ENCODE measurements around the gene SERPINB12. TPM values are rescaled to one million over a fixed set of nuclear protein-coding genes. Genes with fewer than 3 reads are reported as not detected.

Gene SERPINB12
- total RNA-seq, 1 donor from 2014 or later = not detected

DNA sequence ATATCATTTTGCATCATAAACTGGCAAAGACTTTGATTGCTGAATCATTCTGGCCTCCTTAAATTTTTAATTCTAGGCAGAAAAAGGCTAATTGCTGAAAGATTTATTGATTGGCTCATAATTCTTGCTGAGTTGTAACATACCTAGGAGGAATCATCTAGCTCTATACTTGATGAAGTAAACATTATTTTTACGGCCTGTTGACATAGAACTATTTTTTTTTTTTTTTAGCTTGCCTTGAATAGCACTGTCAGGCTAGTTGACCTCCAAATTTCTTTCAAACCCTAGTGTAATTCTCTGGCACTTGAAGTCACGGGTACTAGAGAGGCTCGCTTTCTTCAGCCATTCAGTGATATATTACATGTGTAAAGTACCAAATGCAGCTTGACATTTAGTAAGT is 2.8 kb downstream of the SERPINB12 start:
- H3K27ac ChIP-seq (ENCODE audit: low read depth, low read length) = no peak overlapping the region

DNA sequence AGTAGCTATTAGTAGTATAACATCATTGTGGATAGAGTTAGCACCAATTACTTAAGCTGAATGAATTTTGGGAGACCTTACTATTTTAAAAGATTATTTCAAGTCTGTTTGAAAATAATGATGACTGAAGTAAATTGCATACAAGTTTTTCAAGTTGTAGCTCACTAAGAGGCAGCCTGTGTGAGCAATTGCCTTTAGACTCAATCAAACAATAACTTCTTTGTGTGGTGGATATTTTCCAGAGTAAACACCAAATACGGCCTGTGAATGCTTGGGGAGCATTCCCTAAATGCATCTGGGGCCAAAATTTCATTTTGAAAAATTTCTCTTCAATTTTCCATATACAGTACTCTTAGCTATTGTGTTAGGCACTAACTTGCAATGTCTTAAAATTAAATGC is 7.9 kb downstream of the SERPINB12 start:
- Histone ChIP-seq H3K4me3 (ENCODE audit: low read length in 3 of 3) (no peak overlapping the region), H3K9ac (ENCODE audit: low read depth in 1 of 3, low read length in 3 of 3) (no peak overlapping the region), H3K27ac (ENCODE audit: low read depth, low read length) (no peak overlapping the region), H3K27me3 (ENCODE audit: control insufficient read depth in 3 of 3, insufficient read depth in 3 of 3, low read length in 3 of 3) (no peaks in the 10 kb centered on the region), H3K4me1 (ENCODE audit: control insufficient read depth in 3 of 3, insufficient read depth in 3 of 3, low read length in 3 of 3) (peaks cover 0 to 15% (median 3%) of the 10 kb centered on the region in 3 donors), H3K9me3 (ENCODE audit: control insufficient read depth in 3 of 3, low read length in 3 of 3) (no peaks in the 10 kb centered on the region), H3K36me3 (ENCODE audit: control insufficient read depth in 3 of 3, insufficient read depth in 3 of 3, low read length in 3 of 3) (no peaks in the 10 kb centered on the region)

More for the DNA sequence above, 2.8 kb downstream of the SERPINB12 start:
- no peak overlapping the region for H3K9ac ChIP-seq (ENCODE audit: low read depth in 1 of 3, low read length in 3 of 3)
- no peaks in the 10 kb centered on the region for H3K27me3 ChIP-seq (ENCODE audit: control insufficient read depth in 3 of 3, insufficient read depth in 3 of 3, low read length in 3 of 3)
- H3K9me3 ChIP-seq (ENCODE audit: control insufficient read depth in 3 of 3, low read length in 3 of 3) = no peaks in the 10 kb centered on the region
- no peaks in the 10 kb centered on the region for H3K4me1 ChIP-seq (ENCODE audit: control insufficient read depth in 3 of 3, insufficient read depth in 3 of 3, low read length in 3 of 3)
- no peaks in the 10 kb centered on the region for H3K36me3 ChIP-seq (ENCODE audit: control insufficient read depth in 3 of 3, insufficient read depth in 3 of 3, low read length in 3 of 3)
- H3K4me3 ChIP-seq (ENCODE audit: low read length in 3 of 3) = no peak overlapping the region

DNA sequence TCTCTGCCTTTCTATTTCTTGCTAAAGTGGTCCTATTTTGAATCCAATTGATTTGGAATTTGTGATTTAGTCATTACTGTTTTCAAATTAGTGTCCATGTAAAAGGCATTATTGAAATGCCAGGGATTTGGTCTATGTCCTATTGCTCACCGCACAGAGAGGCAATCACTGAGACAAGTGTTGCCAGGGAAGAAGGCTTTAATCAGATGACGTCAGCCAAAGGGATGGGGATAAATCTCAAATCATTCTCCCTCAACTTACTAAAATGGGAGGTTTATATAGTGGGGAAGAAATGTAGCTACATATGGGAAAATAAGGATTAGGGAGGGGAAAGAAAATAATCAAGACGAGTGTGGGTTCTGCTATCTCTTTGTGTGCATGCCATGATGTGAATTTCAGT is 9.6 kb downstream of the SERPINB12 start:
- no peaks in the 10 kb centered on the region for H3K36me3 ChIP-seq (ENCODE audit: control insufficient read depth in 3 of 3, insufficient read depth in 3 of 3, low read length in 3 of 3)
- peaks cover 0 to 15% (median 3%) of the 10 kb centered on the region in 3 donors for H3K4me1 ChIP-seq (ENCODE audit: control insufficient read depth in 3 of 3, insufficient read depth in 3 of 3, low read length in 3 of 3)
- no peak overlapping the region for H3K9ac ChIP-seq (ENCODE audit: low read depth in 1 of 3, low read length in 3 of 3)
- H3K27me3 ChIP-seq (ENCODE audit: control insufficient read depth in 3 of 3, insufficient read depth in 3 of 3, low read length in 3 of 3) = no peaks in the 10 kb centered on the region
- H3K9me3 ChIP-seq (ENCODE audit: control insufficient read depth in 3 of 3, low read length in 3 of 3) = no peaks in the 10 kb centered on the region
- no peak overlapping the region for H3K4me3 ChIP-seq (ENCODE audit: low read length in 3 of 3)
- H3K27ac ChIP-seq (ENCODE audit: low read depth, low read length) = no peak overlapping the region

DNA sequence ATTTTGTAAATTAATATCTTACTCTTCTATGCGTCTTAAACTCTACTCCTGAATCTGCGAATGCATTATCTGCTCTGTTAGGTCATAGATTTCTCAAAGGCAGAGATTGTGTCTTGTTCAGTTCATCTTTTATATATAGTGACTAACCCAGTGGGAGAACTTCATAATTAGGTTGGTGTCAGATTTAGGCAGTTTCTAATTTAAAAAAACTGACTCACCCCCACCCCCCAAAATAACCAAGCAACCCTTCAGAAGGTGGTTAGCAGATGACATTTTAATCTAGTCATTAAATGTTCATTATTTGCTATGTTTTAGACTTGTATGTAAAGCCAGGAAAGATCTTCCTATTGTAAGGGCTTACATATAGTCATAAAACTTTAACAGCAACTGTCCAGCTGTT is 10.4 kb downstream of the SERPINB12 start:
- H3K27me3 ChIP-seq (ENCODE audit: control insufficient read depth in 3 of 3, insufficient read depth in 3 of 3, low read length in 3 of 3) = no peaks in the 10 kb centered on the region
- no peaks in the 10 kb centered on the region for H3K36me3 ChIP-seq (ENCODE audit: control insufficient read depth in 3 of 3, insufficient read depth in 3 of 3, low read length in 3 of 3)
- H3K4me1 ChIP-seq (ENCODE audit: control insufficient read depth in 3 of 3, insufficient read depth in 3 of 3, low read length in 3 of 3) = peaks cover 0 to 15% (median 3%) of the 10 kb centered on the region in 3 donors
- H3K27ac ChIP-seq (ENCODE audit: low read depth, low read length) = no peak overlapping the region
- H3K4me3 ChIP-seq (ENCODE audit: low read length in 3 of 3) = peak overlapping the region in 1 of 3 donors; percentile 33
- no peak overlapping the region for H3K9ac ChIP-seq (ENCODE audit: low read depth in 1 of 3, low read length in 3 of 3)
- H3K9me3 ChIP-seq (ENCODE audit: control insufficient read depth in 3 of 3, low read length in 3 of 3) = no peaks in the 10 kb centered on the region

DNA sequence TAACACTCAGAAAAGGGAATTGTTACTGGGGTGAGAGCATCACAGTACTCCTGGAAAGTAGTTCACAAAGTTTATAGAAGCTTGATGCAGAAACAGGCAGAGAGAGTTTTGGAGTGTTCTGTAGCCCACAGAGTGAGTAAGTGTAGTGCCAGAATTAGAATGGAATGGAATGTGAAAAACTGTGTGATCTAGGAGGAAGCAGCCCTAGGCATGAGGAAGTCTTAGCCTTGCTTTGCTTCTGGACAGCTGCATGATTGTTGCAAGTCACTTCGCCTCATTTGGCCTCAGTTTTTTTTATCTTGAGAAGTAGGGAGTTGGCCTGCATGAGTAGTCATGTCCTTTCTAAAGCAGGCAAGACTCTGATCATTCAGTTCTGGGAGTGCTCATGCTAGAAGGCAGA is 10.9 kb downstream of the SERPINB12 start:
- Histone ChIP-seq H3K4me1 (ENCODE audit: control insufficient read depth in 3 of 3, insufficient read depth in 3 of 3, low read length in 3 of 3) (peaks cover 0 to 15% (median 3%) of the 10 kb centered on the region in 3 donors), H3K9me3 (ENCODE audit: control insufficient read depth in 3 of 3, low read length in 3 of 3) (no peaks in the 10 kb centered on the region), H3K27ac (ENCODE audit: low read depth, low read length) (no peak overlapping the region), H3K27me3 (ENCODE audit: control insufficient read depth in 3 of 3, insufficient read depth in 3 of 3, low read length in 3 of 3) (no peaks in the 10 kb centered on the region), H3K36me3 (ENCODE audit: control insufficient read depth in 3 of 3, insufficient read depth in 3 of 3, low read length in 3 of 3) (no peaks in the 10 kb centered on the region), H3K9ac (ENCODE audit: low read depth in 1 of 3, low read length in 3 of 3) (no peak overlapping the region), H3K4me3 (ENCODE audit: low read length in 3 of 3) (peak overlapping the region in 1 of 3 donors; percentile 33)

- no peaks in the 10 kb centered on the region for H3K36me3 ChIP-seq (ENCODE audit: control insufficient read depth in 3 of 3, insufficient read depth in 3 of 3, low read length in 3 of 3)
- no peak overlapping the region for H3K9ac ChIP-seq (ENCODE audit: low read depth in 1 of 3, low read length in 3 of 3)
- no peaks in the 10 kb centered on the region for H3K4me1 ChIP-seq (ENCODE audit: control insufficient read depth in 3 of 3, insufficient read depth in 3 of 3, low read length in 3 of 3)
- no peaks in the 10 kb centered on the region for H3K27me3 ChIP-seq (ENCODE audit: control insufficient read depth in 3 of 3, insufficient read depth in 3 of 3, low read length in 3 of 3)
- no peak overlapping the region for H3K27ac ChIP-seq (ENCODE audit: low read depth, low read length)
- no peaks in the 10 kb centered on the region for H3K9me3 ChIP-seq (ENCODE audit: control insufficient read depth in 3 of 3, low read length in 3 of 3)
- H3K4me3 ChIP-seq (ENCODE audit: low read length in 3 of 3) = no peak overlapping the region
These were observed 17.7 kb downstream of the SERPINB12 start for GRCh38 chr18:63559567-63560491.

DNA sequence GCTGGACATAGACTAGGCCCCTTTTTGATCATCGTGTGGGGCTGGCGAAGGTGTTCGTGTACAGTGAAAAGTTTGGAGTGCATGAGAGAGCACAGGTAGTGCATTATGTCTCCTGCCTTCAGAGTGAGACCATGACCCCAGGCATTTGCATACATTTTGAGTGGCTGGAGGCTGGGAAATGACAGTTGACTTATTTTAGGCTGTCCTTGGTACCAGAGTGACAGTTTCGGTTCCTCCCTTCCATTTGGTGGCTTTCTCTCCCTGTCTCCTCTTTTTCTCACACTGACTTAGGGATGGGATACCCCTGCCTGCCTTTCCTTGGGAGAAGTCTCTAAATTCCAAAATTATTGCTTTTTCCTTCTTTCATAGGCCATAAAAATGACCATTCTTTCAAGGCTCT is 20.1 kb downstream of the SERPINB12 start:
- no peak overlapping the region for H3K9ac ChIP-seq (ENCODE audit: low read depth in 1 of 3, low read length in 3 of 3)
- H3K4me1 ChIP-seq (ENCODE audit: control insufficient read depth in 3 of 3, insufficient read depth in 3 of 3, low read length in 3 of 3) = no peaks in the 10 kb centered on the region
- no peaks in the 10 kb centered on the region for H3K9me3 ChIP-seq (ENCODE audit: control insufficient read depth in 3 of 3, low read length in 3 of 3)
- no peaks in the 10 kb centered on the region for H3K36me3 ChIP-seq (ENCODE audit: control insufficient read depth in 3 of 3, insufficient read depth in 3 of 3, low read length in 3 of 3)
- no peaks in the 10 kb centered on the region for H3K27me3 ChIP-seq (ENCODE audit: control insufficient read depth in 3 of 3, insufficient read depth in 3 of 3, low read length in 3 of 3)
- H3K4me3 ChIP-seq (ENCODE audit: low read length in 3 of 3) = no peak overlapping the region
- H3K27ac ChIP-seq (ENCODE audit: low read depth, low read length) = no peak overlapping the region

DNA sequence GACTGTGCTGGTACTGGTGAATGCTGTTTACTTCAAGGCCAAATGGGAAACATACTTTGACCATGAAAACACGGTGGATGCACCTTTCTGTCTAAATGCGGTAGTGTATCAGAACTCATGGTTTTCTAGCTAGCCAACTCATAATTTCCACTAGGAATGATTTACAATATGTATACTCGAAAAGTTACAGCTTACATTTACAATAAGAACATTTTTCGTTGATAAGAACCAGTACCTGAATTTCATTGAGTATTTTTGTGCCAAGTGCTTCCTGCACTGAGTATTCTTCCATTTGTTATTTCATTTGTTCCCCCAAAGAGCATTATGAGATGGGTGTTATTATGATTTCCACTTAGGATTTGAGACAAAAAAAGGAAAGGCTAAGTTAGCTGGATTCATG is 21.9 kb downstream of the SERPINB12 start:
- no peaks in the 10 kb centered on the region for H3K9me3 ChIP-seq (ENCODE audit: control insufficient read depth in 3 of 3, low read length in 3 of 3)
- no peak overlapping the region for H3K9ac ChIP-seq (ENCODE audit: low read depth in 1 of 3, low read length in 3 of 3)
- no peaks in the 10 kb centered on the region for H3K4me1 ChIP-seq (ENCODE audit: control insufficient read depth in 3 of 3, insufficient read depth in 3 of 3, low read length in 3 of 3)
- no peak overlapping the region for H3K27ac ChIP-seq (ENCODE audit: low read depth, low read length)
- H3K4me3 ChIP-seq (ENCODE audit: low read length in 3 of 3) = no peak overlapping the region
- H3K36me3 ChIP-seq (ENCODE audit: control insufficient read depth in 3 of 3, insufficient read depth in 3 of 3, low read length in 3 of 3) = no peaks in the 10 kb centered on the region
- peaks cover 0 to 3% (median 0%) of the 10 kb centered on the region in 3 donors for H3K27me3 ChIP-seq (ENCODE audit: control insufficient read depth in 3 of 3, insufficient read depth in 3 of 3, low read length in 3 of 3)

GRCh38 chr18:63564561-63564960 is 22.4 kb downstream of the SERPINB12 start:
- Histone ChIP-seq H3K4me1 (ENCODE audit: control insufficient read depth in 3 of 3, insufficient read depth in 3 of 3, low read length in 3 of 3) (no peaks in the 10 kb centered on the region), H3K27ac (ENCODE audit: low read depth, low read length) (no peak overlapping the region), H3K27me3 (ENCODE audit: control insufficient read depth in 3 of 3, insufficient read depth in 3 of 3, low read length in 3 of 3) (peaks cover 0 to 3% (median 0%) of the 10 kb centered on the region in 3 donors), H3K36me3 (ENCODE audit: control insufficient read depth in 3 of 3, insufficient read depth in 3 of 3, low read length in 3 of 3) (no peaks in the 10 kb centered on the region), H3K9ac (ENCODE audit: low read depth in 1 of 3, low read length in 3 of 3) (no peak overlapping the region), H3K4me3 (ENCODE audit: low read length in 3 of 3) (no peak overlapping the region), H3K9me3 (ENCODE audit: control insufficient read depth in 3 of 3, low read length in 3 of 3) (no peaks in the 10 kb centered on the region)

DNA sequence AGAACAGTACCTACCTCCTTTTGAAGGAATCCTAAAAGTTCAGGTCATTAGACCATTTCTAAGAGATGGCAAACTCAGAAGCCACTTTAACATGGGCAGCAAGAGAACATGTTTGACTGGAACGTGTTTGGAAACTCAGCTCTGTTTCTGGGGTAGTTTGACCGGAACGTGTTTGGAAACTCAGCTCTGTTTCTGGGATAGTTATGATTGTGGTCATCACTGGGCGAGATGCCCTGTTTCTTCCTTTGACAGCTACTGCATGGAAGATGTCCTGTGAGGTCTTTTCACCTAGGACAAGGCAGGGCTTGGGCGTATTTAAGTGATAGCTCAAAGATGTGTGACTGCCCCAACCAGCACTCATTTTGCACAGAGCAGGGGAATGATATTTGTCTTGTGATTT is 25.1 kb downstream of the SERPINB12 start:
- no peak overlapping the region for H3K27ac ChIP-seq (ENCODE audit: low read depth, low read length)
- H3K4me1 ChIP-seq (ENCODE audit: control insufficient read depth in 3 of 3, insufficient read depth in 3 of 3, low read length in 3 of 3) = no peaks in the 10 kb centered on the region
- peaks cover 0 to 3% (median 0%) of the 10 kb centered on the region in 3 donors for H3K27me3 ChIP-seq (ENCODE audit: control insufficient read depth in 3 of 3, insufficient read depth in 3 of 3, low read length in 3 of 3)
- H3K36me3 ChIP-seq (ENCODE audit: control insufficient read depth in 3 of 3, insufficient read depth in 3 of 3, low read length in 3 of 3) = no peaks in the 10 kb centered on the region
- no peak overlapping the region for H3K4me3 ChIP-seq (ENCODE audit: low read length in 3 of 3)
- H3K9me3 ChIP-seq (ENCODE audit: control insufficient read depth in 3 of 3, low read length in 3 of 3) = no peaks in the 10 kb centered on the region
- no peak overlapping the region for H3K9ac ChIP-seq (ENCODE audit: low read depth in 1 of 3, low read length in 3 of 3)
